Psoas muscle (tissue), 8 donors: ENCODE results near the gene ADGB. TPM values are rescaled to one million over a fixed set of nuclear protein-coding genes. Genes with fewer than 3 reads are reported as not detected.
A peak's percentile ranks its signal among the peaks of the same experiment; 100 is the strongest.
"Not testable (repeated sequence)": the region's sequence is repeated elsewhere in the genome, so short reads cannot be mapped to it uniquely, and the experiment has no call there.

Source experiments
- ATAC-seq, 4 donors: fragments of 200-7000 bp; cut with Tn5 transposase; one replicate each; pipeline ENCODE4 v1.9.1; 2020; ENCODE audit warnings: moderate library complexity in 3 of 4, mild to moderate bottlenecking in 2 of 4
- DNase-seq, 2 donors: peaks; one replicate each; pipeline ENCODE4 v3.0.0-alpha.2; 2020
- H3K27ac ChIP-seq: fragments of 200-600 bp; one replicate; pipeline ENCODE4 v1.8.0; 2022
- H3K27me3 ChIP-seq, 3 donors: fragments of 200-600 bp in 1 of 3; one replicate each; pipeline versions ENCODE4 v1.6.1 to v1.8.0; 2013 to 2022; ENCODE audit warnings: low read length in 2 of 3, mild to moderate bottlenecking in 2 of 3, moderate library complexity in 1 of 3; ENCODE audit not compliant: insufficient read depth in 3 of 3
- H3K36me3 ChIP-seq, 2 donors: fragments of 200-600 bp in 1 of 2; one replicate each; pipeline versions ENCODE4 v1.6.1 to v1.8.0; 2013 to 2022; ENCODE audit warnings: low read depth in 1 of 2, mild to moderate bottlenecking in 1 of 2, moderate library complexity in 1 of 2; ENCODE audit not compliant: insufficient read depth in 1 of 2
- H3K4me1 ChIP-seq: fragments of 200-600 bp; one replicate; pipeline ENCODE4 v1.8.0; 2022
- H3K4me3 ChIP-seq: fragments of 200-600 bp; one replicate; pipeline ENCODE4 v1.8.0; 2022; ENCODE audit warnings: mild to moderate bottlenecking
- H3K9me3 ChIP-seq: fragments of 200-600 bp; one replicate; pipeline ENCODE4 v1.8.0; 2022
- CTCF ChIP-seq: fragments of 200-600 bp; IDR thresholded peaks from one replicate; pipeline ENCODE4 v1.8.0; 2022; ENCODE audit warnings: antibody characterized with exemption
- WGBS, 3 donors: extraction: QIAGEN DNeasy Blood & Tissue Kit; methylation state at CpG; one replicate each; pipeline versions ENCODE4 v1.1.6 to v1.1.7; 2013; 5-methylcytosine and 5-hydroxymethylcytosine counted together
- intact Hi-C, 2 donors: fragments of 100-400 bp; cut with DNase I; formaldehyde crosslinking; loops; one replicate each; pipeline versions ENCODE4 v1.11.0 to v1.14.2; 2022
- polyA plus RNA-seq, 3 donors: library from polyadenylated mRNA; stranded (reverse); fragments of 200-250 nt; gene quantifications; one replicate each; pipeline ENCODE4 v1.2.3, GENCODE V29; 2013
- total RNA-seq, 4 donors: library from RNA; stranded (reverse); fragmentation: NEBNext Ultra II Directional in 2 of 4; extraction: Animal tissue kit (Norgen Biotek cat#: 25700) in 2 of 4; gene quantifications; one replicate each; pipeline versions ENCODE4 v1.2.1 to v1.2.4, GENCODE V29; 2021 to 2023
- donor health status: healthy with polysubstance abuse.
- donor health status: DM: no; HTN: no; CAD: no; lungs with moderate emphysema.
- donor health status: Bipolar disorder and iron deficiency.
- donor health status: healthy.
- donor health status: DM: yes; HTN: yes; CAD: no.
- donor health status: DM: no; HTN: no; CAD: no.
- donor health status: DM: no; HTN: no; CAD: no.
- donor health status: DM: yes; HTN: yes; CAD: no.

Gene ADGB
- total and polyA plus RNA-seq, 7 donors = not detected

- H3K27ac ChIP-seq = no peak overlapping the region
- H3K36me3 ChIP-seq = no peaks in the 10 kb centered on the region
- ATAC-seq = peak in 1 of 4 donors; percentile 34
- no peak for TF ChIP-seq CTCF
- H3K9me3 ChIP-seq = no peaks in the 10 kb centered on the region
- no peak for DNase-seq
- H3K4me1 ChIP-seq = no peaks in the 10 kb centered on the region
- intact Hi-C loops = no loop called here
- peak overlapping the region; percentile 30 for H3K4me3 ChIP-seq
- H3K27me3 ChIP-seq = no peaks in the 10 kb centered on the region
- WGBS, 3 donors = 50 to 82% (median 70%) methylated on average over 22 of the region's 22 CpGs
Measured at GRCh38 chr6:146803601-146804000, 204.8 kb downstream of the ADGB start.

- no peak for TF ChIP-seq CTCF
- WGBS, 3 donors = 82 to 85% (median 84%) methylated on average over 2 of the region's 2 CpGs
- intact Hi-C loops = no loop called here
- Histone ChIP-seq H3K27ac (no peak overlapping the region), H3K4me3 (no peak overlapping the region), H3K27me3 (no peaks in the 10 kb centered on the region), H3K4me1 (no peaks in the 10 kb centered on the region), H3K9me3 (no peaks in the 10 kb centered on the region), H3K36me3 (no peaks in the 10 kb centered on the region)
- no peak for DNase-seq
- ATAC-seq = no peak
Measured at GRCh38 chr6:146805546-146806325, 207.0 kb downstream of the ADGB start.

GRCh38 chr6:146809014-146809413 lies 210.2 kb downstream of the ADGB start:
- DNase-seq, H3K4me3 ChIP-seq, H3K9me3 ChIP-seq, H3K27me3 ChIP-seq, H3K4me1 ChIP-seq, intact Hi-C loops, H3K36me3 ChIP-seq, H3K27ac ChIP-seq, ATAC-seq: not testable (repeated sequence)
- 84 to 87% (median 86%) methylated on average over 7 to 9 of the region's 9 CpGs for WGBS, 3 donors

- intact Hi-C loops, H3K36me3 ChIP-seq, H3K9me3 ChIP-seq, H3K4me1 ChIP-seq, ATAC-seq, H3K27ac ChIP-seq, H3K27me3 ChIP-seq, H3K4me3 ChIP-seq, DNase-seq: not testable (repeated sequence)
- 45 to 52% (median 46%) methylated on average over 6 of the region's 6 CpGs for WGBS, 3 donors
Measured at GRCh38 chr6:146812811-146813321, 214.1 kb downstream of the ADGB start.

GRCh38 chr6:146813554-146813953 lies 214.8 kb downstream of the ADGB start:
- H3K27me3 ChIP-seq = no peaks in the 10 kb centered on the region

More at GRCh38 chr6:146813554-146813953, 214.8 kb downstream of the ADGB start:
- intact Hi-C loops = no loop called here
- DNase-seq = no peak
- no peak overlapping the region for H3K4me3 ChIP-seq
- H3K9me3 ChIP-seq = no peaks in the 10 kb centered on the region
- no peak overlapping the region for H3K27ac ChIP-seq
- no peaks in the 10 kb centered on the region for H3K36me3 ChIP-seq
- WGBS, 3 donors = 56 to 62% (median 60%) methylated on average over 3 of the region's 3 CpGs
- ATAC-seq = no peak
- H3K4me1 ChIP-seq = no peaks in the 10 kb centered on the region
- TF ChIP-seq CTCF = no peak
